GM10847 (cell line): ENCODE measurements around the gene ZFHX3.

ENCODE experiments used
- POLR2A ChIP-seq: IDR thresholded peaks from 2 replicates; pipeline ENCODE4 v1.6.1; 2011; ENCODE audit not compliant: insufficient read length; ENCODE audit errors: extremely low read depth

The ZFHX3 gene

DNA sequence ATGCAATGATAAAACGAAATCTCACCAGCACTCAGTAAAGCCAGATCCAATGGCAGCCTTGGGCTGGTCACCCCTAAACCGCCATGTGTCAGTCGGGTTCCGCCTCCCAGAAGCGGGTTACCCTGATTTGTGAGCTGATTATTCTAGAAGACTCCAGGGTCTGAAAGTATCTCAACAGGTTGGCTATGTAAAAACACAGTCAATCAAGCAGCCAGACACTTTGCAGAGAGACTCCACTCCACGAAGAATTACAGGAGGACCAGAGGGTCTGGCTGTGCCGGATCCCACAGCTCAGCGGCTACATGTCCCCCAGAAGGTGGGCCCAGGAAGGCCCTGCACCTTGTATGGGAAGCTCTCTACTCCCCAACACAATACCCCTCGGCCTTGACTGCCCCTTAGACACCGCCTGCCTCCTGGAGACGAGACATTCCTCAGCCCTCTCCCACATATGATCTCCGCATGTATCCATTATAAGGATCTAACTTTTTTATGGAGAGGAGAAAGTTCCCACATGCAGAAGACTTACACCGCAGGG lies 23.3 kb downstream of the ZFHX3 start:
- TF ChIP-seq POLR2A: no peak

DNA sequence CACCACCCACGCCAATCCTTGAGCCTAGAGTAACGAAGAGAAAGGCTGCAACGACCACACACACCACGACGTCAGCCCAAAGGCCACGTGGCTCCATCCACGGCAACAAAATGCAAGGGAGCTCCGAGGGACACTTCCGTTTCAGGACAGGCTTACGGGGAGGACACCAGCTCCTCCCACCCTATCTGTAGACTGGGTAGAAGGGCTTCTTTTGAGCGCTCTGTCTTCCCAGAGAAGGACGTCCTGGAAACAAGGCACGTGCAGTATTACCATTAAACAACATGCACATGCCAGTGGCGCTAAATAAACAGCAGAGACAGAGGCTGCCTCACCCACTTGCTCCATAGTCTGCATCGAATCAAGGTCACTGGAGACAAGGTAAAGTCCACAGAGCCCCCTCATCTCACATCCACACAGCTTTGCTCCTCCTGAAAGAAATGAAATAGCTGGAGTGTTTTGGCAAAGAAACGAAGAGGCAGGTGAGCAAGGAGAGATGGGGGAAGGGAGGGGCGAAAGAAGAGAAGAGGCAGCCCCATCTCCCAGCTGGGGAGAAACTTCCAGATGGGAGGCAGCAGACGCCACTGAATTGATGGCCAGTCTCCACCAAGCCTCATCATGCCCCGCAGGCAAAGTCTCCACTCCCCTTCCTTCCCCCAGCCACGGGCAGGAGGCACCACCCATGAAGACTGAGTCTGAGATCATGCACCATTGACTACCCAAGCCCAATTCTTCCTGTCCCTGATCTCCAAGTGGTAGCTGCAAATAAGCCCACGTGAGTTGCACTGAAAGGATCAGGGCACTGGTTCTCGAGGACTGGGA lies 24.0 kb downstream of the ZFHX3 start:
- TF ChIP-seq POLR2A: no peak

DNA sequence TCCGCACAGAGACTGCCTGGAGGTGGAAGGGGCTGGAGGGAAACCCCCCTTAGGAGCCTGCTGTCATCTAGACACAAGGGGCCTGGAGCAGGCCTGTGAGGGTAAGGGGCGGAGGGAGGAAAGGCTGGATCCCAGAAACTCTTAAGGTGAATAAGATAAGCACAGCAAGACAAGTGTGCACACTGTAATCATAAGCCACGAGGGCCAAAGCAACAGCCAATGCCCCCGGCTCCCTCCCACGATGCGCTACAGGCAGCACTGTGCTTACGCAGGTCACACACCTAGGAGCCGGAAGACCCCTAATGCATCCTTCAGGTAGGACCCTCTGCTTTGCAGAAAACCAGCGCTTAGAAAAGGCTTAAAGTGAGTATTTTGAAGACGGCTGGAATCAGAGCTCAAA lies 24.6 kb downstream of the ZFHX3 start:
- no peak for TF ChIP-seq POLR2A

- no peak for TF ChIP-seq POLR2A
These were observed 25.4 kb downstream of the ZFHX3 start for GRCh38 chr16:73022534-73022933.

DNA sequence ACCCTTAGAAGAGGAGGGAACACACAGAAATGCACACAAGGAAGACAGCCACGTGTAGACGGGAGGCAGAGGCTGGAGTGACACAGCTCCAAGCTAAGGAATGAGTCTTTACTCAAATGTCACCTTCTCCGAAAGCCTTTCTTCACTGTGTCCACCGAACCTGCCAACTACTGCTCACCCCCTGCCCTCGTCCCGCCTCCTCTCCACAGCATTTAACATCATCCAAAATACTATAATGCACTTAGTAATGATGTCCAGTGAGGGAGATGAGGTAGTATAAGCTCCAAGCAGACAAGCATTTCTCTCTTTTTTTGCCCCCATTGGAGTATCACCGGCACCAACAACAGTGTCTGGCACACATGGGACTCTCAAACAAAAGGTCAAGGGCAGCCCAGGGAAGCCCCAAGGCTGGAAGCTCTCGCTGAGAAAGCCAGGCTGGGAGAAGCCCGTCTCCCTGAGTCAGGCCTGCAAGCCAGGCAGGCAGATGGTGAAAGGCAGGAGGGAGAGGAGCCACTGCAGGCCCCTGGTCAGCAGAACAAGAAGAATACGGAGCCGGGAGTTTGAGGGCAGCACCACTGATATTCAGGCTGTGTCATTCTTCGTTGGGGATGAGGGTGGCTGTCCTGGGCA lies 25.9 kb downstream of the ZFHX3 start:
- no peak for TF ChIP-seq POLR2A

DNA sequence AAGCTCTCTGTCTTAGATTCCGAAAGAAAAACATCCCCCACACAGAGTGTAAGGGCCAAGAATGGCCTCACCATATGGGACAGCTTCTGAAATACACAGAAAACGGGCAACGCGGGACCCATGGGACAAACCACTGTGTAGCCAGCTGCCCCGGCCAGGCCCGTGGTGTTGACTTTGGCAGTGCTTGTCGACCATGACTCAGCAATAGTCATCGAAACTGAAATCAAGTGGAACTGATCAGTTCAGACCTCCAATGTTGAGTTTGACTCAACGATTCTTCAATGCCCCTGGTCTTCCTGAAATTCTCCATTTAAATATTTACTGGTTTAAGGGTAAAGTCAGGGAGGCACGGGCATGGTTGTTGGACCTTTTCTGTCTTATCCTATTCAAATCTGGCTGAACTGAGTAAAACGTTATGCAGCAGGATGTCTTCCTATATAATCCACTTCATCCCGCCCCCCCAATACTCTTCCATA lies 27.5 kb downstream of the ZFHX3 start:
- no peak for TF ChIP-seq POLR2A

GRCh38 chr16:73019457-73020362 lies 28.2 kb downstream of the ZFHX3 start:
- TF ChIP-seq POLR2A: no peak

- TF ChIP-seq POLR2A: no peak
These were observed 29.0 kb downstream of the ZFHX3 start for GRCh38 chr16:73018821-73019456.

GRCh38 chr16:73017321-73017720 lies 30.6 kb downstream of the ZFHX3 start:
- TF ChIP-seq POLR2A: no peak

DNA sequence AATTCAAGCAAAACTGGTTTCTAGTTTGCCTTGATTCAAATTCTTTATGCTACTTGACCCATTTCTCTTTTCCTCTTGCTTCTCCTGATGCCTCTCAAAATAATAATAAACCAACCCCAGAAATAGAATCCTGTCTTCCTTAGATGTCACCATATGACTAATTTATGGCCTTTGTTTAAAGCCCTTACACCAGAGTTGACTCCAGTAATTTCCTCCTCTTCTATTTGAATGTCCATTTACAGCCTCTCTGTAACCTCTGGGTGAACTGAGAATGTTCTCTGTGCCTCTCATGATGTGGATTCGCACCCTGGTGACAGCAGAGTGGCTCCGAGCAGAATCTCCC lies 31.5 kb downstream of the ZFHX3 start:
- TF ChIP-seq POLR2A: no peak

- TF ChIP-seq POLR2A: no peak
These were observed 32.1 kb downstream of the ZFHX3 start for GRCh38 chr16:73015612-73016487.

- TF ChIP-seq POLR2A: no peak
These were observed 33.2 kb downstream of the ZFHX3 start for GRCh38 chr16:73014768-73015167.

DNA sequence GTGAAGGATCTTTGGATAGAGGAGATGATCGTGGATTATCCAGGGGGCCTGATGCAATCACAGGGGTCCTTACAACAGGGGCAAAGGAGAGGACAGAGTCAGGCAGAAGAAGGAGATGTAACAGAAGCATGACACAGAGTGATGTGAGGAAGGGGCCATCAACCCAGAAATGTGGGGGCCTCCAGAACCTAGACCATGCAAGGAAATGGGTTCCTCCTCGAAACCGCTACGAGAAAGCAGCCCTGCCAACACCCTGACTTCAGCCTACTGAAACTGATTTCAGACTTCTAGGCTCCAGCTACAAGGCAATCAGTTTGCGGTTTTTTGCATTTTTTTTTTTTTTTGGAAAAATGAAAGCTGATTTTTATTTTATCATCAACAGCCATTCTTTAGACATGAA lies 34.0 kb downstream of the ZFHX3 start:
- TF ChIP-seq POLR2A: no peak

DNA sequence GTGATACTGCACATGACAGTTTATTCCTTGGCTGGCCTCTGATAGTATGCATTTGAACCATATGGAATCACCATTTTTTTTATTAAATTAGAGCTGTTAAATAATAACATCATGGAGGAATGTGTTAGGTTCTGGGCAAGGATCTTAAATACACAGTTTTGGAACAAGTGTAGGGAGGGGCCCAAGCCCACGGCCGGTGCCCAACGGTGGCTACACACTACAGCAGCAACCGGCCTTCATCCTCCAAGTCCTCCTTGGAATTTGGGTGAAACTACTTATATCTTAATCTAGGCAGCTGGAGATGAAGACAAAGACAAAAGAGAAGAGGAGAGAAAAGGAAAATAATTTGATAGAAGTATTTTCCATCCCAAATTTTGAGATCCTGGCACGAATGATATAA lies 35.6 kb downstream of the ZFHX3 start:
- TF ChIP-seq POLR2A: no peak

GRCh38 chr16:73011926-73012325 lies 36.0 kb downstream of the ZFHX3 start:
- no peak for TF ChIP-seq POLR2A
